Lower leg skin (tissue), 4 donors: ENCODE results near the gene RET. TPM values are rescaled to one million over a fixed set of nuclear protein-coding genes. Genes with fewer than 3 reads are reported as not detected.
"Not testable (repeated sequence)": the region's sequence is repeated elsewhere in the genome, so short reads cannot be mapped to it uniquely, and the experiment has no call there.

ENCODE experiments used
- DNase-seq, 2 donors: peaks; one replicate each; pipeline ENCODE4 v3.0.0-alpha.2; 2019; ENCODE audit warnings: low spot score in 2 of 2
- H3K4me3 ChIP-seq: fragments of 200-600 bp; sonication (generic); 2 replicates; pipeline ENCODE4 v1.5.1; 2017; ENCODE audit warnings: mild to moderate bottlenecking, low read depth; ENCODE audit not compliant: poor library complexity, severe bottlenecking
- POLR2A ChIP-seq, 2 donors: fragments of 450-650 bp; IDR thresholded peaks; one replicate each; pipeline ENCODE4 v1.6.1; 2016 to 2017; ENCODE audit warnings: antibody characterized with exemption in 2 of 2, mild to moderate bottlenecking in 1 of 2, moderate library complexity in 1 of 2
- WGBS, 2 donors: methylation state at CpG; one replicate each; pipeline ENCODE4 v1.1.5; 2018; 5-methylcytosine and 5-hydroxymethylcytosine counted together
- intact Hi-C: fragments of 100-400 bp; cut with DNase I; formaldehyde crosslinking; loops from one replicate; pipeline ENCODE4 v1.15.0; 2023; ENCODE audit warnings: low total_unique reads
- total RNA-seq, 4 donors: library from RNA; depleted of rRNA; stranded (reverse); fragments of >200 nt; gene quantifications; one replicate each; pipeline ENCODE4 v1.1.0, GENCODE V29; 2016
- TF ChIP-seq, protein P1 (sequence below), 3 donors: fragments of 450-650 bp; IDR thresholded peaks; one replicate each; pipeline ENCODE4 v1.5.1; 2016; ENCODE audit warnings: antibody characterized with exemption in 3 of 3, mild to moderate bottlenecking in 3 of 3, moderate library complexity in 2 of 3

Gene RET
- total RNA-seq, 4 donors from 2014 or later: 0.04 to 1.3 (median 0.87) TPM

DNA sequence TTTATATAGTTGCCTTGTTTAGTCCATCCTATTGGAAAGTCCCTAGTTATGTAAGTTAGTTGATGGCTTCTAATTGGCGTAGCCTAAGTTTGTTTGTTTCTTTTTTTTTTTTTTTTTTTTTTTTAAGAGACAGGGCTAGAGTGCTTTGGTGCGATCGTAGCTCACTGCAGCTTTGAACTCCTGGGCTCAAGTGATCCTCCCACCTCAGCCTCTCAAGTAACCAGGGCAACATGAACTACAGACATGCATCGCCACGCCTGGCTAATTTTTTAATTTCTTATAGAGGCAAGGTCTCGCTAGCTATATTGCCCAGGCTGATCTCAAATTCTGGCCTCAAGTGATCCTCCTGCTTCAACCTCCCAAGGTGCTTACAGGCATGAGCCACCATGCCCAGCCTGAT lies 68.4 kb downstream of the RET start:
- no peak for DNase-seq
- TF ChIP-seq, protein P1, sequence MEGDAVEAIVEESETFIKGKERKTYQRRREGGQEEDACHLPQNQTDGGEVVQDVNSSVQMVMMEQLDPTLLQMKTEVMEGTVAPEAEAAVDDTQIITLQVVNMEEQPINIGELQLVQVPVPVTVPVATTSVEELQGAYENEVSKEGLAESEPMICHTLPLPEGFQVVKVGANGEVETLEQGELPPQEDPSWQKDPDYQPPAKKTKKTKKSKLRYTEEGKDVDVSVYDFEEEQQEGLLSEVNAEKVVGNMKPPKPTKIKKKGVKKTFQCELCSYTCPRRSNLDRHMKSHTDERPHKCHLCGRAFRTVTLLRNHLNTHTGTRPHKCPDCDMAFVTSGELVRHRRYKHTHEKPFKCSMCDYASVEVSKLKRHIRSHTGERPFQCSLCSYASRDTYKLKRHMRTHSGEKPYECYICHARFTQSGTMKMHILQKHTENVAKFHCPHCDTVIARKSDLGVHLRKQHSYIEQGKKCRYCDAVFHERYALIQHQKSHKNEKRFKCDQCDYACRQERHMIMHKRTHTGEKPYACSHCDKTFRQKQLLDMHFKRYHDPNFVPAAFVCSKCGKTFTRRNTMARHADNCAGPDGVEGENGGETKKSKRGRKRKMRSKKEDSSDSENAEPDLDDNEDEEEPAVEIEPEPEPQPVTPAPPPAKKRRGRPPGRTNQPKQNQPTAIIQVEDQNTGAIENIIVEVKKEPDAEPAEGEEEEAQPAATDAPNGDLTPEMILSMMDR (IDR thresholded peaks at IDR 0.05): no peak
- TF ChIP-seq POLR2A (IDR thresholded peaks at IDR 0.05): no peak
- WGBS, 2 donors: 91 to 93% methylated on average over 6 of the region's 6 CpGs
- H3K4me3 ChIP-seq: no peak overlapping the region
- intact Hi-C loops: no loop called here

DNA sequence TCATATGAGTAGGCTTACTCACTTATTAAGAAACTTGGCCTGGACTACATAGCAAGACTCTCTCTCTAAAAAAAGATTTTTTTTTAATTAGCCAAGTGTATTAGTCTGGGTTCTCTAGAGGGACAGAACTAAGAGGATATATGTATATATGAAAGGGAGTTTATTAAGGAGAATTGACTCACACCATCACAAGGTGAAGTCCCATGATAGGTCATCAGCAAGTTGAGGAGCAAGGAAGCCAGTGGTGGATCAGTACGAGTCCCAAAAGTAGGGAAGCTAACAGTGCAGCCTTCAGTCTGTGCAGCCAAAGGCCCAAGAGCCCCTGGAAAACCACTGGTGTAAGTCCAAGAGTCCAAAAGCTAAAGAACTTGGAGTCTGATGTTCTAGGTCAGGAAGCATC lies 69.1 kb downstream of the RET start:
- DNase-seq, intact Hi-C loops, H3K4me3 ChIP-seq: not testable (repeated sequence)
- WGBS, 2 donors: 84 to 85% methylated on average over 1 of the region's 1 CpG

DNA sequence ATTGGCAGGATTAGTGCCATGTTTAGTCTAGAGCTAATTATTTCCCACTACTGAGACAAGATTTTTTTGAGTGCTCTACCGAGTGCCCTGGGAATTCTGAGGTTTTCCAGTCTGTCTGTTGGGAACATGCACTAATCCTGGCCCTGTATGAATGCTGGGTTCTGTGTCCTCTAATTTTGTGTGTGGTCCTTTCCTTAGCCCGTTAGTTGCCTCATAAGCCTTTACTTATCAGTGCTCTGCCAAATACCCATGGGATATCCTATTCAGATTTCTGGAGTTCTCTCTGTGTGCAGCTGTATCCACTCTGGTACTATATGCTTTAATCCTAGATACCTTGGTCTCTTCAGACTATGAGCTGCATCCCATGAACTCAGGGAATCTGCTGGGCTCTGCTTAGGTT lies 74.5 kb downstream of the RET start:
- no peak overlapping the region for H3K4me3 ChIP-seq
- TF ChIP-seq POLR2A (IDR thresholded peaks at IDR 0.05): no peak
- TF ChIP-seq, protein P1 (IDR thresholded peaks at IDR 0.05): no peak
- intact Hi-C loops: no loop called here
- 56 to 64% methylated on average over 2 of the region's 2 CpGs for WGBS, 2 donors
- DNase-seq: no peak

DNA sequence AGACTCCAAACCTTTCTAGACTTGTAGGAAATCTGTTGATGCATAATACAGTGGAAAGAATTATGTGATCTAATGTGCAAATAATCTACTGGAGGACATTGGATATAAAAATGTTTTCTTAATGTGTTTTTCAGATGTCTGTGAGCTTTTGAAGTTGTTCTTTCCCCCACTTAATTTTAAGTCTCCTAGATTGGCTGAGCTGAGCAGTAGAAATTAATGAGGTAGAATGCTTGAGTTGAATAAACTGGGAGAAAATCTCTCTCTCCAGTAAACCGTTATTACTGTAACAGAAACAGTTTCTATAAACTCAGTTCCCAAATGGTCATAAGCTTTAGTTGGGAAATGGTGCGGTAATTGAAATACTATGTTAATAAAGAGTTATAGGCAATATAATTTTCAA lies 77.0 kb downstream of the RET start:
- WGBS, 2 donors: 62 to 78% methylated on average over 2 of the region's 2 CpGs
- H3K4me3 ChIP-seq: no peak overlapping the region
- intact Hi-C loops: no loop called here
- no peak for DNase-seq
- TF ChIP-seq, protein P1 (IDR thresholded peaks at IDR 0.05): no peak
- no peak for TF ChIP-seq POLR2A (IDR thresholded peaks at IDR 0.05)

DNA sequence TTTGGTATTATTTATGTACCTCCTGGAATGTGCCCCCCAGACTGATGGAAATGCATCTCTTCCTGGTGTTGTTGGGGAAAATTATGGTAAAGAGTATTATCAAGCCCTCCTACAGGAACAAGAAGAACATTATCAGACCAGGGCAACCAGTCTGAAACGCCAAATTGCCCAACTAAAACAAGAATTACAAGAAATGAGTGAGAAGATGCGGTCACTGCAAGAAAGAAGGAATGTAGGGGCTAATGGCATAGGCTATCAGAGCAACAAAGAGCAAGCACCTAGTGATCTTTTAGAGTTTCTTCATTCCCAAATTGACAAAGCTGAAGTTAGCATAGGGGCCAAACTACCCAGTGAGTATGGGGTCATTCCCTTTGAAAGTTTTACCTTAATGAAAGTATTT lies 78.4 kb downstream of the RET start:
- 90 to 94% methylated on average over 2 of the region's 2 CpGs for WGBS, 2 donors

DNA sequence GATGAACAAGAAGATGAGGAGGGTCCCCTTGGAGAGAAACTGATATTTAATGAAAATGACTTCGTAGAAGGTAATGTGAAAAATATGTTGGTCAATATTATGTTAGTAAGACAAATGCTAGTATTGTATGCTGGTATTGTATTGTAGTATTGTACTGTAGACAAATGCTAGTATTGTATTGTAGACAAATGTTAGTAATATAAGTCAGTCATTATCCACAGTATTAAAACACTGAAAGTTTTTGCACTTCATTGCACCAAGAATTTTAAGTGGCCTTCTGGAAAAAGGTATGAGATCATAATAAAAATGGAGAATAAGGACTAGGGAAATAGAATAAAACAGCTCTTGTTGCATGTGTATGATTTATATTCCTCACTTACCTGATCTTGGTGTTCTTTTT lies 78.9 kb downstream of the RET start:
- WGBS, 2 donors: 82 to 91% methylated on average over 1 of the region's 1 CpG
- TF ChIP-seq POLR2A (IDR thresholded peaks at IDR 0.05): no peak
- TF ChIP-seq, protein P1 (IDR thresholded peaks at IDR 0.05): no peak
- intact Hi-C loops: no loop called here
- H3K4me3 ChIP-seq: no peak overlapping the region
- no peak for DNase-seq

More for the DNA sequence above, 78.4 kb downstream of the RET start:
- no peak for DNase-seq
- intact Hi-C loops: no loop called here
- TF ChIP-seq, protein P1 (IDR thresholded peaks at IDR 0.05): no peak
- TF ChIP-seq POLR2A (IDR thresholded peaks at IDR 0.05): no peak
- H3K4me3 ChIP-seq: no peak overlapping the region
